Measurements from ENCODE around the gene SEMA4D. TPM values are rescaled to one million over a fixed set of nuclear protein-coding genes. Genes with fewer than 3 reads are reported as not detected.
"Not testable (repeated sequence)": the region's sequence is repeated elsewhere in the genome, so short reads cannot be mapped to it uniquely, and the experiment has no call there.

SEMA4D gene
- total RNA-seq, 2 experiments from 2014 or later, result 159 to 161 TPM

DNA sequence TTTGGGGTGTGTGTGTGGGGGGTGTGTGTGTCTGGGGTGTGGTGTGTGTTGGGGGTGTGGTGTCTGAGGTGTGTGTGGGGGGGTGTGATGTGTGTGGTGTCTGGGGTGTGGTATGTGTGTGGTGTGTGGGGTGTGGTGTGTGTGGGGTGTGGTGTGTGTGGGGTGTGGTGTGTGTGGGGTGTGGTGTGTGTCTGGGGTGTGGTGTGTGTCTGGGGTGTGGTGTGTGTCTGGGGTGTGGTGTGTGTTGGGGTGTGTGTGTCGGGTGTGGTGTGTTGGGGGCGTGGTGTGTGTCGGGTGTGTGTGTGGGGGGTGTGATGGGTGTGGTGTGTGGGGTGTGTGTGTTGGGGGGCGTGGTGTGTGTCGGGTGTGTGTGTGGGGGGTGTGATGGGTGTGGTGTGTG lies 126.1 kb downstream of the SEMA4D start:
- H3K27me3 Mint-ChIP-seq; H3K27ac Mint-ChIP-seq; intact Hi-C loops (cut with micrococcal nuclease); DNase-seq; H3K9me3 Mint-ChIP-seq; POLR2A ChIA-PET; CTCF ChIA-PET; H3K36me3 Mint-ChIP-seq; H3K4me3 Mint-ChIP-seq: not testable (repeated sequence)
- peaks cover 20% of the 10 kb centered on the region for H3K4me1 Mint-ChIP-seq (ENCODE audit: low read depth)

DNA sequence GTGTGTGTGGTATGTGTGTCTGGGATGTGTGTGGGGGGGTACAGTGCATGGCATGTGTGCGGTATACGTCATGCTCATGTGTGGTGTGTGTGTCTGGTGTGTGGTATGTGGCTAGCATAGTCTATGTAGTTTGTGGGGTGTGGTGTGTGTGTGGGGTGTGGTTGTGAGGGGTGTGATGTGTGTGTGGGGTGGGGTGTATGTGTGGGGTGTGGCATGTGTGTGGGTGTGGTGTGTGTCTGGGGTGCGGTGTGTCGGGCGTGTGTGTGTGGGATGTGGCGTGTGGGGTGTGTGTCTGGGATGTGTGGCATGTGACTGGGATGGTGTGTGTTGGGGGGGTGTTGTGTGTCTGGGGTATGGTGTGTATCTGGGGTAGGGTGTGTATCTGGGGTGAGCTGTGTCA lies 127.3 kb downstream of the SEMA4D start:
- CTCF ChIA-PET, result no interaction called here
- Mint-ChIP-seq H3K27ac (no peak overlapping the region), H3K36me3 (no peaks in the 10 kb centered on the region), H3K9me3 (no peaks in the 10 kb centered on the region), H3K4me1 (ENCODE audit: low read depth) (peaks cover 13% of the 10 kb centered on the region), H3K27me3 (no peaks in the 10 kb centered on the region), H3K4me3 (no peak overlapping the region)
- intact Hi-C loops (cut with micrococcal nuclease), result no loop called here
- POLR2A ChIA-PET, result no interaction called here
- no peak for DNase-seq

DNA sequence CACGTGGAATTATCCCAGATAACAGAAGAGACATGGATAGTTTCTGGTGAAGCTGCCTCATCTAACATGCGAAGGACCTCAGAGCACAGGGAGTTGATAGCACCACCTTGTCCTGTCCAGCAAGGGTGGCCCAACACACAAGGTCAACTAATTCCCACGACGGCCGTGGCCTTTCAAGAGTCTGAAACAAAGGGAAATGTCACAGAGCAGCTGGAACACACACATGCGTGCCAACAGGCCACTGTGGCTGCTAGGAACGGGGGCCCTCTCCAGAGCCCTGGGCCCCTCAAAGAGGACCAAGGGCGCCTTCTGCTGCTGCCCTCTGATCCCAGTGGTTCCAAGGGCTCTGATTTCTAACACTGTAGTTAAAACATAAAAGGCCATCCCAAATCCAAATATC lies 128.9 kb downstream of the SEMA4D start:
- Mint-ChIP-seq H3K9me3 (no peaks in the 10 kb centered on the region), H3K36me3 (no peaks in the 10 kb centered on the region), H3K27me3 (no peaks in the 10 kb centered on the region), H3K4me3 (no peak overlapping the region), H3K4me1 (ENCODE audit: low read depth) (peaks cover 6% of the 10 kb centered on the region), H3K27ac (no peak overlapping the region)
- no peak for DNase-seq
- CTCF ChIA-PET, result no interaction called here
- intact Hi-C loops (cut with micrococcal nuclease), result no loop called here
- POLR2A ChIA-PET, result no interaction called here

DNA sequence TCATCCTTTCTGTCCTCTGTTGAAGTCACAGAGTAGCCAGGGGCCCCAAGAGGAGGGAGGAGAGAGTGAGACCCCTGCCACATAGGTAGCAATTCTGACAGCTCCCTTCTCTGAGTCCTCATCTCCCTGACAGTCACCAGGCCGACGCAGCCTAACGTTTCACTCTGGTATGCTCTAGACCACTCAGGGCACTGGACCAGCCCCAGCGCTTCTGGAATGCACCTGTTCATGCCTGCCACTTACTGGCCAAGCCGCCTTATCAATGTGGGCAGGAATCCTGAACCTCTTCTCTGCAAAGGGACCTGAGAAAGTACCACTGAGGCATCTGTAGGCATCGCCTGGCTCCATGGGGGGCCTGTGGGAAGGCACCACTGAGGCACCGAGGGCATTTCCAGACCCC lies 129.4 kb downstream of the SEMA4D start:
- Mint-ChIP-seq H3K27ac (no peak overlapping the region), H3K27me3 (no peaks in the 10 kb centered on the region), H3K36me3 (no peaks in the 10 kb centered on the region), H3K4me3 (no peak overlapping the region), H3K4me1 (ENCODE audit: low read depth) (peaks cover 6% of the 10 kb centered on the region), H3K9me3 (no peaks in the 10 kb centered on the region)
- ChIA-PET CTCF (interaction anchor here (0.7 kb wide), 1 partner anchor 15 kb away, joined by 3 read pairs; no protein-coding TSS in a partner anchor), POLR2A (no interaction called here)
- intact Hi-C loops (cut with micrococcal nuclease), result no loop called here
- DNase-seq, result no peak

DNA sequence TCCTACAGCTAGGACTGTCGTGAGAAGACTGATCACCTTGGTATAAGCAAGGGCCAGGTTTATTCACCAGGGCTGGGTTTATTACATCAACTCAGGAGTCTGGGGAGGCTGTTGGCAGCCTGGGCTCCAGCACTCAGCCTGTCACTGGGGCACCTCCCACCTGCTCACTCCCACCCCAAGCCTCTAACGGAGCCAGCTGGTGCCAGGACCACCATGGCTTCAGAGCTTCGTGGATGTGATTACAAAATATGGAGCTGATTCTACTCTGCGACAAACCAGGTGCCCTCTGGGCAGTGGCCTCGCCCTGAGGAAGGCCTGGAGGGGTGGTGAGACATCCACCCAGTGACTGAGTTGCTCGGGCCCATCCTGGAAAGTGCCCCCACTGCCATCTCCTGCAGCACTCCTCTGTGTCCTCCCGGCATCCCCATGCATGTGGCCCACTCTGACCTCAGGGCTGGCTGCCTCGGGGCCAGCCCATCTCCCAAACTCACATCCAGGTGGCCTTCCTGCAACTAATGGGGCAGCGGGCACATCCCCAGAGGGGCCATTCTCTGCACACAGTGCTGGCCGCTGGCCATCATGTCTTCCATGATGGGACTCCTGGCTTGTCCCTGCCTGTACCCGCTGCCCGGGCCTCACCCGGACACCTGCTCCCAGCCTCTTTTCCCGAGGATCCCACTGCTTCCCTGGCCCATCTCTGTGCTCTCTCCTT lies 130.0 kb downstream of the SEMA4D start:
- intact Hi-C loops (cut with micrococcal nuclease), result no loop called here
- Mint-ChIP-seq H3K27me3 (no peaks in the 10 kb centered on the region), H3K4me3 (no peak overlapping the region), H3K36me3 (no peaks in the 10 kb centered on the region), H3K4me1 (ENCODE audit: low read depth) (peaks cover 3% of the 10 kb centered on the region), H3K27ac (no peak overlapping the region), H3K9me3 (no peaks in the 10 kb centered on the region)
- POLR2A ChIA-PET, result no interaction called here
- no peak for DNase-seq
- CTCF ChIA-PET, result interaction anchor here (0.7 kb wide), 1 partner anchor 15 kb away, joined by 3 read pairs; no protein-coding TSS in a partner anchor

DNA sequence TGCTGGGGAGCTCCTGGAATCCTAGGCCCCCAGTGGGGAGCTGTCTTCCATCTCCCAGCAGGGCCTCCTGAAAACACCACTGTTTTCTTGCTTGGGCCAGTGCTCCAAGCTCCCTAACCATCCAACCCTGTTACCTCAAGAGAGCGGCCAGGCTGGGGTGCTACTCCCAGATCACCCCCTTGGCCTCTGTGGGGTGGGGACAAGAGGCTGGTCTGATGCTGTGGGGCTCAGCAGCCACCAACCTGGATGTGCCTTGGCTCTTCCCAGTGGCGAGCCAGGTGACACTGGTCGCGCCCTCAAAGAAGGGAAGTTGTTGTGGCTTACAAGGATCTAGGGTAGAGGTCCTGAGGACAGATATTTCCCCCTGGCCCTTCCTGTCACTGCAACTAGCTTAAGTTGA lies 130.6 kb downstream of the SEMA4D start:
- no peaks in the 10 kb centered on the region for H3K36me3 Mint-ChIP-seq
- peaks cover 3% of the 10 kb centered on the region for H3K4me1 Mint-ChIP-seq (ENCODE audit: low read depth)
- CTCF ChIA-PET, result no interaction called here
- no peak for DNase-seq
- H3K27me3 Mint-ChIP-seq, result no peaks in the 10 kb centered on the region
- no peak overlapping the region for H3K4me3 Mint-ChIP-seq
- H3K27ac Mint-ChIP-seq, result no peak overlapping the region
- no peaks in the 10 kb centered on the region for H3K9me3 Mint-ChIP-seq
- intact Hi-C loops (cut with micrococcal nuclease), result no loop called here
- POLR2A ChIA-PET, result no interaction called here

DNA sequence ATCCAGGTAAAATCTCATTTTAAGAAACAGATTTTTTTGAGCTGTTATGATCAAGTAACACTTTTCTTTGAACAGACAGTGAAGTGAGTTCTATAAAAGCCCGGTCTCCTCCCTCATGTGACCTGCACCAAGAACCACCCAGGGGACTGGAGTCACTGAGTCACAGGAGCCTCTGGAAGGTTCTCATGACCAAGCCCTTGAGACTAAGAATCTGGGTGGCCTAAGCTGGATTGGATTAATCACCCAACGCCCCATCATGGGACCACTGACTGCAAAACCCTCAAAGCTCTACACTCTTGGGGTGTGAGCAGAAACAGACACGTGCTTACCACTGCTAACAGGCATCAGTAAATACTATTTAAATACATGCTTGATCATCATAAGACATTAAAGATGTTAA lies 131.2 kb downstream of the SEMA4D start:
- no peak overlapping the region for H3K27ac Mint-ChIP-seq
- CTCF ChIA-PET, result no interaction called here

DNA sequence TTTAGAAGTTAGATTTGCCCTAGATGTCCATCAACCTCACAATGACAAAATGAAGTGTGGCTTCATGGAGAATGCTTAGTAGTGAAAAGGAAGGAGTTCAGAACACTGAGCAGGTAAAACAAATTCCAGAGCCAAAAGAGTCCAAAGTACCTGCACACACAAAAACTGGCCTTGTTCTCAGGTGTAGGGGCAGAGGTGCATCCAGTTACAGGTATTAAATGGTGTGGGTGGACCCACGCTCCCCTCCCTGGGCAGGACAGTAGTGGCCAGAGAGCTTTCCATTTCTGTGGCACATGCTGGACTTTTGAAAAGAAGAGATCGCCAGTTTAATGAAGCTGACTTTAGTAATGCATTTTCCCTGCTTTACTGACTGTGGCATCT lies 132.4 kb downstream of the SEMA4D start:
- ChIA-PET POLR2A (no interaction called here), CTCF (no interaction called here)
- peaks cover 3% of the 10 kb centered on the region for H3K4me1 Mint-ChIP-seq (ENCODE audit: low read depth)
- no peaks in the 10 kb centered on the region for H3K9me3 Mint-ChIP-seq
- no peak for DNase-seq
- intact Hi-C loops (cut with micrococcal nuclease), result no loop called here
- H3K27ac Mint-ChIP-seq, result no peak overlapping the region
- peaks cover 12% of the 10 kb centered on the region for H3K36me3 Mint-ChIP-seq
- no peak overlapping the region for H3K4me3 Mint-ChIP-seq
- H3K27me3 Mint-ChIP-seq, result no peaks in the 10 kb centered on the region

More for the DNA sequence above, 131.2 kb downstream of the SEMA4D start:
- no peak overlapping the region for H3K4me3 Mint-ChIP-seq
- POLR2A ChIA-PET, result no interaction called here
- H3K36me3 Mint-ChIP-seq, result no peaks in the 10 kb centered on the region
- H3K4me1 Mint-ChIP-seq (ENCODE audit: low read depth), result peaks cover 3% of the 10 kb centered on the region
- H3K9me3 Mint-ChIP-seq, result no peaks in the 10 kb centered on the region
- intact Hi-C loops (cut with micrococcal nuclease), result no loop called here
- H3K27me3 Mint-ChIP-seq, result no peaks in the 10 kb centered on the region
- DNase-seq, result peak; percentile 30

DNA sequence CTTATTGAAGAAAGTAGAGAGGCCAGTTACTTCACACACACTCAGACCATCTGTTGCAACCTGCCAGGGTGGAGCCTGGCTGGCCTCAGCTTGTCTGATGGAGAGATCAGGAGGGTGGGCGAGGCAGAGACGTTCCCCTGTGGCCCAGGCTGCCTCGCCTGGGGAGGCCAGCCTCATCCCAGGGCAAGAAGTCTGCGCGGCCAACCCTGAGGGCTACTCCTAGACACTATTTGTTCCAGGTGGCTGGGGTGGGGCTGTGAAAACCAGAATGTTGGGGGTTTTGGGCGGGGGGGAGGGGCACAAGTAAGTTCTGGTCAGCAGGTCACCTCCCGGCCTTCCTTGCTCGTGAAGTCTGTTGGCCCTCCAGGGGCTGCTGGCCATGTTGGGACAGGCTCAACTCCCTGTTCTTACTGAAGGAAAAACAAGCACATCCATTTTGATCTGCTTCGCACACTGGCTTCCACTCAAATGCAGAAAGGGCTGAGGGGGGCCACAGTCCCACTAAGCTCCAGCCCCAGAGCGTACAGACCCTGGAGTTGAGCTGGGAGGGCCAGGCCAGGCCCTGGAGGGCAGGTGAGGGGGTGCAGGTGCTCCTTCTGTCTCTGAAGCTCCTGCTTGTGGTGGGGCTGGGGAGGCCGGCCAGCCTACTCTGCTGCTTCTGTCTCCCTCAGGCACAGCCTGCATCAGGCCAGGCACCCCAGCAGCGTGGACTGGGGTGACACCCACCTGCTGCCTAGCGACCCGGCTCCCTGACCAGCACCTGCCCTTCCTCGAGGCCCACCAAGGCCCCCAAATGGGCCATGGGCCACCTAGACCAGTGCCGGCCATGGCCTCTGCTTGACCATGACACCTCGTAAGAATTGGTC lies 133.0 kb downstream of the SEMA4D start:
- ChIA-PET POLR2A (no interaction called here), CTCF (no interaction called here)
- intact Hi-C loops (cut with micrococcal nuclease), result no loop called here
- Mint-ChIP-seq H3K4me3 (no peak overlapping the region), H3K9me3 (no peaks in the 10 kb centered on the region), H3K36me3 (peaks cover 17% of the 10 kb centered on the region), H3K4me1 (ENCODE audit: low read depth) (peaks cover 5% of the 10 kb centered on the region), H3K27ac (no peak overlapping the region), H3K27me3 (no peaks in the 10 kb centered on the region)
- no peak for DNase-seq

DNA sequence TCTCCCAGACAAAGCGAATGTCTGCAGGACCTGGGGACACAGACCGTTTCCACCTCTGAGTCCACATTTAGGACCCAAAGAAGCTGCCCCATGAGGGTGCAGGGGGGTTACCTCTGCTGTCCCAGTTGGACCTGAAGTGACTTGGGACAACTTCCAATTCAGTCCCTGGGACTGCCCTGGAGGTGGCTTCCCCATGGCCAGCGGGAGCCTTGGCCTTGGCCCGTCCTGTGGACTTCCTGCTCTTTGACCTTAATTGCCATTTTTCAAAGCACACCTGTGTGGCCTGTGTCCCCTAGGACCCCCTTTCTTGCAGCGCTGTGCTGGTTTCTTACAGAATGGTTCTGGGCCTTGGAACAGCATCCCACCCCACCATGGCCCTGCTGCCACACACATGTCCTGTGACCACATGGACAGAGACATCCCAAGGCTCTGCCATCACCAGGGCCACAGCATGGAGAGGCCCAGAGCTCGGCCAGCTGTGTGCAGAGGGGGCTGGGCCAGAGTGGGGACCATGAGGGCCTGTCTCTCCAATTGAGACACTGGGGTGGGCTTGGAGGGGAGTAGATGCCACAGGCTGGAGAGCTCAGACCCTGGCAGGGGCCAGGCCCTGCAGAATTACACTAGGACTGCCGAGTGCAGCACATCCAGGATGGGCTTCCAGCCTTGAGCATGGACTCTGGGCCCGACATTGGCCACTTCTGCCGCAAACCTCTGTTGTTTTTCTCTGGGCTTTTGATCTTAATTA lies 133.8 kb downstream of the SEMA4D start:
- no peaks in the 10 kb centered on the region for H3K9me3 Mint-ChIP-seq
- H3K36me3 Mint-ChIP-seq, result peaks cover 19% of the 10 kb centered on the region
- intact Hi-C loops (cut with micrococcal nuclease), result no loop called here
- ChIA-PET CTCF (no interaction called here), POLR2A (no interaction called here)
- no peak overlapping the region for H3K4me3 Mint-ChIP-seq
- no peak for DNase-seq
- no peak overlapping the region for H3K27ac Mint-ChIP-seq
- peaks cover 6% of the 10 kb centered on the region for H3K4me1 Mint-ChIP-seq (ENCODE audit: low read depth)
- H3K27me3 Mint-ChIP-seq, result no peaks in the 10 kb centered on the region

DNA sequence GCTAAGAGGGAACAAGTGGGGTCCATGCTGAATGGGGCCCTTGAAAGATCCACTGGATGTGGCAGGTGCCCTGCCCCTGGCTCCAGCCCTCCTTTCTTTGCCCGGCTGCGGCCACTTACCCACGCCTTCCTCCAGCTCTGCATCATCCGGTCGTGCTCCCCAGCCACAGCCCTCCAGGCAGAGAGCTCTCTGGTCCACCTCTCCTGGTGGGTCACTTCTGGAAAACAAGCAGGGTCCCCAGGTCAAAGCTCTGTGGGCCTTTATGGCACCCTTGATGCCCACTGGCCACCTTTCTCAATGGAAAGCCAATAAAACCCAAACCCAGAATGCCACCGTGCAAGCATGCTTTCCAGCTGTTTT lies 134.6 kb downstream of the SEMA4D start:
- Mint-ChIP-seq H3K9me3 (no peaks in the 10 kb centered on the region), H3K27ac (peak overlapping the region; percentile 16), H3K36me3 (peaks cover 23% of the 10 kb centered on the region), H3K4me3 (no peak overlapping the region), H3K4me1 (ENCODE audit: low read depth) (peaks cover 6% of the 10 kb centered on the region), H3K27me3 (no peaks in the 10 kb centered on the region)
- POLR2A ChIA-PET, result no interaction called here
- DNase-seq, result no peak
- intact Hi-C loops (cut with micrococcal nuclease), result no loop called here
- CTCF ChIA-PET, result no interaction called here

DNA sequence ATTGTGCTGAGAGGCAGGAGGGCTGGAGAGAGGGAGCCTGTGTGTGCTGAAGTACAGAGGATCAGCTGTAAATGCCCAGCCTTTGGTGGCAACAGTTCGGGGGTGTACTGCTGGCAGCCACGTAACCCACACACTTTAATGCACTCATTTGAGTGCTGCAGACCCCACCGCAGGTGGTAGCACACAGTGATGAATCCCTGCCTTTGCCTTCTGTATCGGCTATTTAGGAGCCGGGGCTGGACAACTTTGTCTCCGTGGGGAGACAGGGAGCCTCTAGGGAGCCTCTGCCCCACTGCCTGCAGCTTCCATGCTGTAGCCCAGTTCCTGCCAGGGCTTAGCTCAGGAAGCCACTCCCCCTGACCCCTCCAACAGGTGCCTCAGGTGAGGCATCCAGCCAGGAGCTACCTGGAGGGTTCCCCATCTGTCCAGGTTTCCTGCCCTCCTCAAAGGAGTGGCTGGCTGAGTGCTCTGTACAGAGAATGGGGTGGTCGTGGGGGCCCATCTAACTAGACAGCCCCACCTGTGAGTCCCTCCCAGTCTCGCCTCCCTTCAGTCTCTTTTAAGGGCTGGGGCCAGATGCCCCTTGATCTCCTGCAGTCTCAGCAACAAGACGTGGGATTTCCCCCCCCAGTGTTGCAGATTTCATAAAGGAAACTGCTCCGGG lies 135.1 kb downstream of the SEMA4D start:
- H3K4me1 Mint-ChIP-seq (ENCODE audit: low read depth), result peaks cover 6% of the 10 kb centered on the region
- ChIA-PET POLR2A (no interaction called here), CTCF (no interaction called here)
- no peaks in the 10 kb centered on the region for H3K9me3 Mint-ChIP-seq
- peaks cover 25% of the 10 kb centered on the region for H3K36me3 Mint-ChIP-seq
- DNase-seq, result no peak
- intact Hi-C loops (cut with micrococcal nuclease), result no loop called here
- H3K27me3 Mint-ChIP-seq, result no peaks in the 10 kb centered on the region
- H3K27ac Mint-ChIP-seq, result peak overlapping the region; percentile 16
- H3K4me3 Mint-ChIP-seq, result no peak overlapping the region

All from activated CD4-positive, alpha-beta memory T cell treated with anti-CD3 and anti-CD28 coated beads for 36 hours (primary cell).